Mesenchymal stem cell (in vitro differentiated cells and primary cell): ENCODE results near the gene OR1L6.

ENCODE experiments used
- DNase-seq: peaks from one replicate; pipeline ENCODE4 v3.0.0-alpha.2; 2013
- H2AFZ ChIP-seq: one replicate; pipeline ENCODE4 v1.6.1; 2013; ENCODE audit warnings: low read depth, mild to moderate bottlenecking, control low read depth, inconsistent platforms, low read length, moderate library complexity
- H2AK5ac ChIP-seq: 2 replicates; pipeline ENCODE4 v1.6.1; 2013; ENCODE audit warnings: low read length, moderate library complexity, mild to moderate bottlenecking, inconsistent platforms; ENCODE audit not compliant: severe bottlenecking
- H2BK120ac ChIP-seq: one replicate; pipeline ENCODE4 v1.6.1; 2013; ENCODE audit warnings: low read depth, mild to moderate bottlenecking, inconsistent platforms, low read length, moderate library complexity
- H2BK12ac ChIP-seq, 2 experiments: one replicate each; pipeline ENCODE4 v1.6.1; 2013; ENCODE audit warnings: inconsistent platforms in 2 of 2, low read length in 2 of 2, mild to moderate bottlenecking in 2 of 2, moderate library complexity in 2 of 2, control low read depth in 1 of 2
- H2BK15ac ChIP-seq: one replicate; pipeline ENCODE4 v1.6.1; 2013; ENCODE audit warnings: mild to moderate bottlenecking, low read depth, inconsistent platforms; ENCODE audit not compliant: poor library complexity, severe bottlenecking
- H2BK5ac ChIP-seq: 2 replicates; pipeline ENCODE4 v1.6.1; 2013; ENCODE audit warnings: low read depth, mild to moderate bottlenecking, low read length, control low read depth, inconsistent platforms; ENCODE audit not compliant: poor library complexity, severe bottlenecking
- H3K14ac ChIP-seq, 2 experiments: one replicate each; pipeline ENCODE4 v1.6.1; 2013; ENCODE audit warnings: inconsistent platforms in 2 of 2, low read length in 2 of 2, control low read depth in 1 of 2, mild to moderate bottlenecking in 1 of 2, moderate library complexity in 1 of 2
- H3K18ac ChIP-seq, 2 experiments: one replicate each; pipeline ENCODE4 v1.6.1; 2013; ENCODE audit warnings: inconsistent platforms in 2 of 2, low read length in 2 of 2, control low read depth in 1 of 2, low read depth in 1 of 2, mild to moderate bottlenecking in 1 of 2
- H3K23ac ChIP-seq, 2 experiments: one replicate each; pipeline ENCODE4 v1.6.1; 2013; ENCODE audit warnings: inconsistent platforms in 2 of 2, low read length in 2 of 2, mild to moderate bottlenecking in 2 of 2, moderate library complexity in 2 of 2, control low read depth in 1 of 2
- H3K27ac ChIP-seq: 2 replicates; pipeline ENCODE4 v1.5.1; 2013; ENCODE audit warnings: mild to moderate bottlenecking, moderate library complexity, low read length, control low read depth, inconsistent platforms; ENCODE audit not compliant: poor library complexity, severe bottlenecking
- H3K27me3 ChIP-seq, 2 experiments: 2 replicates each; pipeline versions ENCODE4 v1.6.1 to v1.7.0; 2013; ENCODE audit warnings: low read length in 2 of 2, mild to moderate bottlenecking in 2 of 2, moderate library complexity in 2 of 2, control low read depth in 1 of 2, inconsistent platforms in 1 of 2; ENCODE audit not compliant: control insufficient read depth in 1 of 2, insufficient read depth in 1 of 2
- H3K36me3 ChIP-seq, 2 experiments: 2 replicates each; pipeline versions ENCODE4 v1.6.1 to v1.7.0; 2013; ENCODE audit warnings: low read length in 2 of 2, control low read depth in 1 of 2, inconsistent platforms in 1 of 2, low read depth in 1 of 2, mild to moderate bottlenecking in 1 of 2; ENCODE audit not compliant: insufficient read depth in 2 of 2, control insufficient read depth in 1 of 2
- H3K4ac ChIP-seq, 2 experiments: one replicate each; pipeline ENCODE4 v1.6.1; 2013; ENCODE audit warnings: inconsistent platforms in 2 of 2, low read length in 2 of 2, mild to moderate bottlenecking in 2 of 2, moderate library complexity in 2 of 2, control low read depth in 1 of 2, low read depth in 1 of 2
- H3K4me1 ChIP-seq: 2 replicates; pipeline ENCODE4 v1.6.1; 2013; ENCODE audit warnings: low read depth, low read length, control low read depth; ENCODE audit not compliant: control insufficient read depth, insufficient read depth
- H3K4me2 ChIP-seq: 2 replicates; pipeline ENCODE4 v1.6.1; 2013; ENCODE audit warnings: low read length, mild to moderate bottlenecking, inconsistent platforms; ENCODE audit not compliant: poor library complexity, severe bottlenecking
- H3K4me3 ChIP-seq, 2 experiments: 2 replicates each; pipeline versions ENCODE4 v1.5.1 to v1.7.0; 2013; ENCODE audit warnings: low read length in 2 of 2, mild to moderate bottlenecking in 2 of 2, control low read depth in 1 of 2, low read depth in 1 of 2; ENCODE audit not compliant: insufficient read depth in 1 of 2
- H3K79me1 ChIP-seq: replicated peaks from 2 replicates; pipeline ENCODE4 v1.6.1; 2013; ENCODE audit warnings: mild to moderate bottlenecking, control low read depth, low read length, inconsistent platforms; ENCODE audit not compliant: poor library complexity, severe bottlenecking
- H3K9ac ChIP-seq: 2 replicates; pipeline ENCODE4 v1.7.0; 2013; ENCODE audit warnings: mild to moderate bottlenecking, low read length, moderate library complexity
- H3K9me3 ChIP-seq: 2 replicates; pipeline ENCODE4 v1.7.0; 2013; ENCODE audit warnings: mild to moderate bottlenecking, low read length; ENCODE audit not compliant: control insufficient read depth
- H4K8ac ChIP-seq: one replicate; pipeline ENCODE4 v1.6.1; 2013; ENCODE audit warnings: inconsistent platforms, mild to moderate bottlenecking, low read length, moderate library complexity
- H4K91ac ChIP-seq: one replicate; pipeline ENCODE4 v1.6.1; 2013; ENCODE audit warnings: mild to moderate bottlenecking, low read length, inconsistent platforms
- WGBS: methylation state at CpG from one replicate; pipeline ENCODE4 v1.1.7; 2013; ENCODE audit warnings: mixed read lengths; 5-methylcytosine and 5-hydroxymethylcytosine counted together

OR1L6 gene

DNA sequence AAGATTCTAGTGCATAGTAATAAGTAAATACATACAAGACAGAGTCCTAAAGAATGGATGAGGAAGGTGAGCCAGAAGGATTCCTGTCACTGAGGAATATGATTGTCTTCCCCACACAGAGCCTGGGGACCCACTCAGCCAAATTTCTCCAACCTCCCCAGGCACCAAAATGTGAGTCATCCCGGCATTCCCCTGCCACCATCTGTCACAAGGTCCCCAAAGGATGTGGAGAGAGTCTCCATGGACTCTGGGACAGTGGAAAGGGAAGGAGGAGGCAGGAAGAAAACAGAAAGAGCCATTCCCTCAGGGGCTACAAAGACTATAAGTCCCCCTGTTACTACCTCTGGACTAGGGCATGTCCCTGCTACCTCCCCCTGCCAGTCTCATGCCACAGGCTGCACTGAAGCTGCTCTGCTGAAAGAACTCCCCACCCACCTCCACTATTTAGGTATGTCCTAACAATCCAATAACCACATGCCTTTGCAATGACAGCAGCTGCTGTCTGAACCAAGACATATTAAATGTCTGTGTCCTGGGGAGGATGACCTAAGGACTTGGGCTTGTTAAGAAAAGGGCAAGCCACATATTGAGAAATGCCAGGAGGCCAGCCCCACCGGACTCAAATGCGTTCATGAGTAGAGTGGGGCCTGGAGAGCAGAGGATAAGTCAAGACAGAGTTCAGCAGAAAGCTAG lies 36.0 kb downstream of the OR1L6 start:
- peak overlapping the region; percentile 31 for H4K91ac ChIP-seq
- no peaks in the 10 kb centered on the region for H3K27me3 ChIP-seq
- no peak overlapping the region for H3K4me3 ChIP-seq
- no peak overlapping the region for H3K4me2 ChIP-seq
- no peak overlapping the region for H2BK120ac ChIP-seq
- no peak overlapping the region for H3K27ac ChIP-seq
- no peak overlapping the region for H3K4ac ChIP-seq
- no peak overlapping the region for H3K23ac ChIP-seq
- H4K8ac ChIP-seq = no peak overlapping the region
- peak overlapping the region in 1 of 2 experiments; percentile 10 for H3K18ac ChIP-seq
- no peak overlapping the region for H2BK12ac ChIP-seq
- no peaks in the 10 kb centered on the region for H3K36me3 ChIP-seq
- DNase-seq = peak; percentile 81
- 14% methylated on average over 2 of the region's 3 CpGs for WGBS
- H2AFZ ChIP-seq = no peak overlapping the region
- H2BK15ac ChIP-seq = no peak overlapping the region
- no peak overlapping the region for H3K14ac ChIP-seq
- no peak overlapping the region for H3K9ac ChIP-seq
- H2BK5ac ChIP-seq = no peak overlapping the region
- H3K79me1 ChIP-seq = no peaks in the 10 kb centered on the region
- H3K9me3 ChIP-seq = peaks cover 8% of the 10 kb centered on the region
- H3K4me1 ChIP-seq = peaks cover 5% of the 10 kb centered on the region
- no peak overlapping the region for H2AK5ac ChIP-seq

DNA sequence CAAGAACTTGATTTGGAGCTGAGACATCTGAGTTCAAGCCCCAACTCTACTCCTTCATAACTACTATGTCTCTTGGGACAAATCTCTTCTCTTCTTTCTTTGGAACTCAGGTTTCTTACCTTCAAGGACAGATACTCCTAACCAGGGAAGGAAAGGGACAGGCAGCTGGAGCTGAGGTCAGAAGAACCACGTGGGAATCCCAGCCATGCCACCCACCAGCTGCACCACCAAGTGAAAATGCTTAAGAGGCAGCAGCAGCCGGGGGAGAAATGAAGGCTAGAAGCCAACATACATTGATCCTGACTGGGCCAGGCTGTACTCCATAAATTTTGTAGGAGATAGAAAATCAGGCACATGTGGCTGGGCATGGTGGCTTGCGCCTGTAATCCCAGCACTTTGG lies 37.1 kb downstream of the OR1L6 start:
- Histone ChIP-seq H3K36me3 (no peaks in the 10 kb centered on the region), H2BK5ac (no peak overlapping the region), H2BK12ac (peak overlapping the region in 1 of 2 experiments; percentile 34), H3K14ac (no peak overlapping the region), H3K4me1 (peaks cover 5% of the 10 kb centered on the region), H3K23ac (no peak overlapping the region), H4K91ac (no peak overlapping the region), H3K79me1 (no peaks in the 10 kb centered on the region), H3K4me3 (no peak overlapping the region), H4K8ac (no peak overlapping the region), H2BK15ac (no peak overlapping the region), H3K9me3 (no peaks in the 10 kb centered on the region), H2AFZ (no peak overlapping the region), H3K27me3 (no peaks in the 10 kb centered on the region), H3K4me2 (no peak overlapping the region), H2BK120ac (no peak overlapping the region), H3K4ac (no peak overlapping the region), H3K27ac (no peak overlapping the region), H3K9ac (no peak overlapping the region), H2AK5ac (no peak overlapping the region), H3K18ac (no peak overlapping the region)
- 59% methylated on average over 3 of the region's 3 CpGs for WGBS
- no peak for DNase-seq

DNA sequence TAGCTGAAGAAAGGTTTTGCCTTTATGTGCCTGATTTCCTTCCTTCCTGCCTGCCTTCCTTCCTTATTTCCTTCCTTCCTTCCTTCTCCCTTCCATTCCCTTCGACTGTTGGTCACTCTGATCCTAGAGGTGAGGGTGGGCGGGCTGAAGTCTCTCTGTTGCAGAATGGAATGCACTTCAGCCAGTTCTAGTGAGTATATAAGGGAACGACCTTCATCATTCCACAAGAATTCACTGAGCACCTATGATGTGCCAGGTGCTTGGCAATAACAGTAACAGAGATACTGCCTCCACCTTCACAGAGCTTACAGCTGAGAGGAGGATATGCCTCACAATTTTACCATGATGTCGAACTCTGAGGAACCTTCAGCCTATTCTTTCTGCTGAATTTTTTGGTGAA lies 37.9 kb downstream of the OR1L6 start:
- WGBS = 54% methylated on average over 3 of the region's 4 CpGs
- no peak overlapping the region for H3K4me3 ChIP-seq

DNA sequence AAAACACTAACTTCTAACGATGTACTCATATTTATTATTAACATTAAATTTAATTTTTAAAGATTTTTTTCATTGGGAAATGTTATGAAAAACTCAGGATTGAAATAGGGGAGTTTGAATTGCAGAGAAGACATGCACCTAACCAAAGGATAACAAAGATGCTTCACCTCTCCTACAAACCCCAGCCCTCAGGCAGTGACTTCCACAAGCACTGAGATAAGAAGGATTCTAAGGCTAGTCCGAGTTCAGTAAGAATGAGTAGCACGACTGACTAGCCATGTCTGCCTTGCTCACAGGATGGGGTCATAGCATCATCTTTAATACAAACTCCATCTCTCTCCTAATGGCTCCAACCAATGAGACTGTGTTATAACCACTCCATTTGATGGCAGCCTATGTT lies 39.6 kb downstream of the OR1L6 start:
- Histone ChIP-seq H4K8ac (no peak overlapping the region), H3K36me3 (no peaks in the 10 kb centered on the region), H3K18ac (no peak overlapping the region), H3K27ac (no peak overlapping the region), H2BK12ac (no peak overlapping the region), H3K9ac (no peak overlapping the region), H3K4me1 (peaks cover 5% of the 10 kb centered on the region), H3K4ac (no peak overlapping the region), H3K4me2 (no peak overlapping the region), H3K27me3 (peaks cover 0 to 5% of the 10 kb centered on the region in 2 experiments), H3K79me1 (no peaks in the 10 kb centered on the region), H2AK5ac (no peak overlapping the region), H2AFZ (no peak overlapping the region), H2BK5ac (no peak overlapping the region), H3K14ac (no peak overlapping the region), H2BK15ac (no peak overlapping the region), H3K23ac (no peak overlapping the region), H2BK120ac (no peak overlapping the region), H3K9me3 (no peaks in the 10 kb centered on the region), H4K91ac (no peak overlapping the region), H3K4me3 (no peak overlapping the region)
- no peak for DNase-seq
- WGBS = 48% methylated on average over 2 of the region's 3 CpGs

More for the DNA sequence above, 37.9 kb downstream of the OR1L6 start:
- H2BK5ac ChIP-seq = no peak overlapping the region
- no peak overlapping the region for H2BK120ac ChIP-seq
- H3K27ac ChIP-seq = no peak overlapping the region
- H2AK5ac ChIP-seq = no peak overlapping the region
- H3K79me1 ChIP-seq = no peaks in the 10 kb centered on the region
- H2BK15ac ChIP-seq = no peak overlapping the region
- H3K23ac ChIP-seq = no peak overlapping the region
- DNase-seq = no peak
- no peak overlapping the region for H4K8ac ChIP-seq
- H3K27me3 ChIP-seq = peaks cover 0 to 5% of the 10 kb centered on the region in 2 experiments
- no peak overlapping the region for H2BK12ac ChIP-seq
- no peak overlapping the region for H3K4ac ChIP-seq
- H3K4me1 ChIP-seq = peaks cover 5% of the 10 kb centered on the region
- H4K91ac ChIP-seq = no peak overlapping the region
- no peaks in the 10 kb centered on the region for H3K9me3 ChIP-seq
- H3K18ac ChIP-seq = no peak overlapping the region
- no peak overlapping the region for H3K9ac ChIP-seq
- H3K14ac ChIP-seq = no peak overlapping the region
- no peak overlapping the region for H3K4me2 ChIP-seq
- H2AFZ ChIP-seq = no peak overlapping the region
- no peaks in the 10 kb centered on the region for H3K36me3 ChIP-seq
